ENCODE results near the gene TMEM72. TPM values are rescaled to one million over a fixed set of nuclear protein-coding genes. Genes with fewer than 3 reads are reported as not detected.

TMEM72 gene
- total RNA-seq, 1 donor from 2014 or later, result not detected

DNA sequence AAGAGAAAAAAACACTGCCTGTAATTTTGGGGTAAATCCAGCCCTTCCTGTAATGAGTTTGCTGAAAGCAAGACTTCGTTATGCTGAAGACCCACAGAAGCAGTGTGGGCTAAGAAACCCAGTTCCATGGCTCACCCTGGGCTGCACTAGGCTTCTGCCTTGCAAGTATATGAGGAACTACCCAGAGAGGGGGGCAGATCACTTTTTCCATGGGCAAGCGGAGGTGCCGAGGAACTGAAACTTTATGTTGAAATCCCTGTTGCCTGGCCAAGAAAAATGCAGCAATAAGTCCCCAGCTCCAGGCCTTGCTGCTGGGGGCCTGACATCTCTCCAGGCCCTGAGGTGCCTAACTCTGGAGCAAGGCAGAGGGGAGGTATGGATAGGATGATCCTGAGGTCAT is 57.0 kb downstream of the TMEM72 start:
- no peak for DNase-seq

DNA sequence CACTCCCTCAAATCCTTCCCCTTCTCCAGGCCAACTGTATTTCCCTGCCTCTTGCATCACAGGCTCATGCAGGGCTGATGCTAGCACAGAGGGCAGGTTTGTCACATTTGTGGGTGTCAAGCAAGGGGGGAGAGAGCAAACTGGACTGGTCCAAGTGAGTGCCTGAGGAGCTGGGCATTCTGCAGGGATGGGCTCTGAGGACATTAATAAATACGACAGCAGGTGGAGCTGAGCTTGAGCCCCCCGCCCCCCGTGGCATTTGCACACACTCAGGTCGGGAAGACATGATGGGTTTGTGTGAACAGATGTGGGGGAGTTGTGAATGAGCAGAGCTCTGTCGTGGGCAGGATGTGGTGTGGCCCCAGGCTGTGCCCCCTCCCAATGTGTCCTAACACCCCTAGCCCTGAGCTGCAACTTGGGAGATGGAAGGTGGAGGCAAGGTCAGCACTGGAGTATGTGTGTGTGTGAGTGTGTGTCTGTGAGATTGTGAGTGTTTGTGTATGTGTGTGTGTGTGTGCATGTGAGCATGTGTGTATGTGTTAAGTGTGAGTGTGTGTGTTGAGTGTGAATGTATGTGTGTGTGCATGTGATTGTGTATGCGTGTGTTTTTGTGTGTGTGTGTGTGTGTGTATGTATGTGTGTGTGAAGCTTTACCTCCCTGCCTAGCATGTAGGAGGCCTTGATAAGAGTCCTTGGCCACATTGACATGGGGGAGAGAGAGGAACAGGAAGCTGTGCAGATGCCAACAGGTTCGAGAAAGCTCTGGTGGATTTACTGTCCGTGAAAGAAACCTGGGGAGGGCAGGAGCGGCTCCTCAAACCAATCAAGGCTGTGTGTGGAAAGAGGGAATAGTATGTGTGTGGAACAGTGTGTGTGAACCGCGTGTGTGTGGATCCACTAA is 57.6 kb downstream of the TMEM72 start:
- DNase-seq, result no peak

DNA sequence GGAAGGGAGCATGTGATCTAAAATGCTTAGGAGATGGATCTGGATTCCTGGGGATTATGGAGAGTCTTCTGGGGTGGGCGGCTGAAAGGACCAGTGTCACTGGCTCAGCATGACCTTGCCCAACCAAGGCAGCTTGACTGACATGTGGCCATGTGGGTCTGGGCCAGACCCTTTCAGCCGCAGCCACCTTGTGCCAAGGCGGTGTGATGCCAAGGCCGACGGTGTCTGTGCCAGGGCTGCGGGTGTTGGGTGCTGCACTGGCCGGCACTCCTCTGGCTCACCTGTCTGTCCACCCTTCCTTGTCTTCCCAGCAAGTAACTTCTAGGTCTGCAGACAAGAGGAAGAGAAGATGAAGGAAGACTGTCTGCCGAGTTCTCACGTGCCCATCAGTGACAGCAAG is 58.7 kb downstream of the TMEM72 start:
- no peak for DNase-seq

DNA sequence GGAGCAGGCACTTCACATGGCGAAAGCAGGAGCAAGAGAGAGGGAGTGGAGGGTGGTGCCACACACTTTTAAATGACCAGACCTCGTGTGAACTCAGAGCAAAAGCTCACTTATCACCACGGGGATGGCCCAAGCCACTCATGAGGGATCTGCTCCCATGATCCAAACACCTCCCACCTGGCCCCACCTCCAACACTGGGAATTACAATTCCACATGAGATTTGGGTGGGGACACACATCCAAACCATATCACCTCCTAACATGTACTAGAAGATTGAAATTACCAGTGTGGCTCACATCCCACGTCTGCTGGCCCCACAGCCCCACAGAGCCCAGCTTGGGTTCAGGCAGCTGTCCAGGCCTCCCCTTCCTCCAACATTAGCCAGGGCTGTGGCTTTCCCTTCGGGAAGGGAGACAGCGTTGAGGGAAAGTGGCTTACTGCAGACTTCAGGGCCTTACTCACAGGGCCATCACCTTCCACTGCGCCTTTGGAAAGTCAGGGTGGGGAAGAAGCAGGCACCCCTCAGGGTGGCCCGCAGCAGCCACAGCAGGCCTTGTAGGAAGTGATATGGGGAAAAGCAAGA is 59.8 kb downstream of the TMEM72 start:
- DNase-seq, result no peak

DNA sequence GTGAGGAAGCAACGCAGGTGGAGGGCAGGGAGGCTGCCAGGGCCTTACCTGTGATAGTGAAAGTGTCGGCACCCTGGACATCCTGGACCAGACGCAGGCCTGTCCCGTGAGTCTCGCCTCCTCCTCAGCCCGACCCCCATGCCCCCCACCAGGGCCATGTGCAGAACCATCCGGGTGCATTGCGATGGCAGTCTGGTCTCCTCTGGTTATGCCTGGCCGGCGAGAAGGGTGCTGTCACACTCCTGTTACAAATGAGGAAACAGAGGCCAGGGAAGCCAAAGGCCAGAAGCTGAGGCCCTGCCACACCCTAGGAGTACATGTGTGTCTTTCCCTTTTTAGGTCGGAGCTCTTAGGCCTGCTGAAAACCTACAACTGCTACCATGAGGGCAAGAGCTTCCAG is 60.3 kb downstream of the TMEM72 start:
- no peak for DNase-seq

DNA sequence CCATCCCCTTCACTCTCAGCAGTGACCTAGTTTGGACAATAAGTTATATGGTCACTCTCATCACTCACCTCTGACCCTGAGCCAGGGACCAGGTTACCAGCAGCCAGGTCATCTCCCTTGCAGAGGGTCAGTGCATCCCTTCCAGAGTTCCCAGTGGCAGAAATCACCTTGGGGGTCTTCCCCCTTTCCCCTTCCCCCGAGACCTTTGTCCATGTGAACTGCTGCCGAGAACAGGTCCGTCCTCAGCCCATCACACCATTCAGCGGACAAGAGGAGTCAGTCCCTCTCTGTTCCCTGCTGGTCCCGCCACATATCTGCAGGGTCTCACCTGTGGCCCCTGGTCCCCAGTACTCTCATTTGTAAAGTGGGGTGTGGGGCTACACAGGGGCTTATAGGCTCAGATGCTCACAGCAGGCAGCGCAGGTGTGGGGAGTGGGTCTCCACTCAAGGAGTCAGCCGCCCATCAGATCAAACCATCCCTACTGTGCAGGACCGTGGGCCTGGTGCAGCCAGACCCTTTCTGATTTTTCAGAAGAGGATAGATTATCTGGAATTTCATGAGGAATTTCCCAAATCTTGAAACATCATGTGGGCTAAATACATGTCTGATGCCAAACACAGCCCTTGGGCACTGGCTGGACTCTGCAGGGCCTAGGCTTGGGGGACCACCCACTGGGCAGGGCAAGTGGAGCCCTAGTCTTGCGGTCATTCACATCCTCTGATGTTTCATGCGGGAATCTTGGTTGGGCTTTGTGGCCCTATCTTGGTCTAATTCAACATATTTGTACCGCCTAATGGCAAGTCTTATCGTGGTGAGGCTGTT is 61.0 kb downstream of the TMEM72 start:
- DNase-seq, result no peak

DNA sequence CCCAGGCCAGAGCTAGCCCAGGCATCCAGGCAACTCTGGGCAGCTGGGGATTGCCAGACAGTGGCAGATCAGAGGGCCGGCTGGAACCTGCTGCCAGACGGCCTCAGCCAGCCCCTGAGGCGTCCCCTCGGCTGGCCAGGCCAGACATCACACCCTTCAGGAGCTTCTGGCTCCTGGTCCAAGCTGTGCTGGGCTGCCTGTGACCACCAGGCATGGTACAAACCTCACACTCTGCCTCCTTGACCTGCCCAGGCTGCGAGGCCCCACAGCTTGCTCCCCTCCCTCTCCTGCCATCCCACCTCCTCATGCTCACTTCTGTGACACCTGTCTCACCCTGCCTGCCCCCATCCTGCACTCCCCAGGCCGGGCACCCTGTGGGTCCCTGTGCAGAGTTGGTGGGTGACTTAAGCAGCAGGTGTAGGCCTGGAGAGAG is 61.8 kb downstream of the TMEM72 start:
- DNase-seq, result no peak

DNA sequence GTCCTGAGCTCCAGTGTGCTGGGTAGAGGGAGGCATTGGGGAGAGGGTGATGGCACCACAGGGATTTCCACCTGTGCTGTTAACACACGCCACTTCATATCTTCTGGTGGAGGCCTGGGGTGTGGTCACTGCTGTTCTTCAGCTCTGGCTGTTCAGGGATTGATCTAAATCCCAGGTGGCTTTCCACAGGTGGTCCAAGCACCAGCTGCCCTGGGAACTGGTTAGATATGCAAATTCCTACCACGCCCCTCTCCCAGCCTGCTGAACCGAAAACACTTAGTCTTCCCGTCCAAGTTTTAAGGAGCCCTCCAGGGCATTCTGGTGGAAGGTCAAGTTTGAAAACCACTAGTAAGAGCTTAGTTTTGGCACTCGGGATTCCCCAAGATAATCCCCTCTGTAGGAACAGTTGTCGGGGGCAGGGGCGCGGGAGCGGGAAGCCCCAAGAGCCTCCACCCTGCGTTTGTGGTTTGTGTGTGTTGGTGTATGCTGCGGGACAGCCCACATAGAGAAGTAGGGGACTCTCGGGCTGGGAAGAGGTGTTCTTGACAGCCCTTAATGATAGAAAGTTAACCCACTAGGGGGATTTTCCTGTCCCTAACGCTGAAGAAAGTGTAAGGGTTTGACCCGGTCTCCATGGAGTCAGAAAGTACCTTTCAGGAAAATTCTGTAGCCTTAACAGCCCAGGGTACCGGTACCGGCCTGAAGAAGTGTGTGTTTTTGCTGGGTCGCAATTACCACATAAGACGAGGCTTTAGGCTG is 62.4 kb downstream of the TMEM72 start:
- DNase-seq, result no peak

DNA sequence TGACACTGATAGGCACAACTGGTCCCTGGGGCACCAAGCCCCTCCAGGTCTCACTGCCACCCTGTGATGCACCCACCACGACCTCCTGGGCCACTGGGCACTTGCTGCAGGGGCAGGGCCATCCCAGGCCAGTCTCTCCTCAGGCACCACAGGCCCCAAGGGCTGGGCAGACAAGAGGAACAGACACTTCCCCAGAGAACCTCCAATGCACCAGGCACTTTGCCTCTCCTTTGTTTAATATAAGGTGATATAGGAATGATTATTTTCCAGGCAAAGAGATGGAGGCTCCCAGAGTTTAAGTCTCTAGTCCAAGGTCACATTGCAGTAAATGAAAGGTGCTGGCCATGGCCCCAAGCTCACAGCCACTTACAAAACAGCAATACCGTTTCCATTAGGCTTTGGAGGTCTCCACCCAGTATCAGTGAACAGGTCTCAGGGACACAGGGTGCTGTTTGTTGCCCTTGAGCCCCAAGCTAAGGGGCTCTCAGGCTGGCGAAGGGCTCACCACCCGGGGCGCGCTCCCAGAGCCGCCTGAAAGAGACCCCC is 63.0 kb downstream of the TMEM72 start:
- DNase-seq, result peak; percentile 51

DNA sequence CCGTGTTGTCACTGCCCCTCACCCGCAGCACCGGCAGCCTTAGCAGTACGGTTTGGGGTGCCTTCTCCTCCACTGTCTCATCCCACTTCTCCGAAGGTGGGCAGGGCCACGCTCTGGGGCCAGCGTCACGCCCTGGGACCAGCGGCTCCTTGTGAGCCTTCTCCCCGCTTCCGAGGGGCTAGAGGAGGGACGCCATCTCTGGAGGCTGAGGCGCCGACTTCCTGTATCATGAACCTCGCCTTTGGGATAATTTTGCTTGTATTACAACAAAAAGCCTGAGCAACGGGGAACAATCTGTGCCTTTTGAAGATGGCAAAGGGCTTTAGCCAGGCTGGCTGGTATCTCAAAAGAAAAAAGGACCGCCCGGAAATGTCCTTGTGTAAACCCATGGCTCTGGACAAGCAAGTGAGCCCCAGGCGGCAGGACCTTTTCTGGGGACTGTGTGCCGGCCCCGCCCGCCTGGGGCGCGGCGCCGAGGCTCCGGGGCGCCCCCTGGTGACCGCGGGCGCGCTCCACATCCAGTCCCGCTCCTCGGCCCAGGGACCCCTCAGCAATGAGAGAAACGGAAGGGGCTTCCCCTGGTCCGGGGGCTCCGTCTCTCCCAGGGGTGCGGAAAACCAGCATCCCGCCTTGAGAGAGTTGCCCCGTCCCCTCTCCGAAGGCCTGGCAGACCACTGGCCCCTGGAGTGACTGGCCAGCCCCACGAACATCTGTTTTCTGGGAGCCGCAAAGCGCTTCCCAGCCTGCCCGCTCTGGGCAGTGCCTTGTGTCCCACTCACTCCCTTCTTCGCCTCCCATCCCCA is 63.7 kb downstream of the TMEM72 start:
- DNase-seq, result peak; percentile 83

DNA sequence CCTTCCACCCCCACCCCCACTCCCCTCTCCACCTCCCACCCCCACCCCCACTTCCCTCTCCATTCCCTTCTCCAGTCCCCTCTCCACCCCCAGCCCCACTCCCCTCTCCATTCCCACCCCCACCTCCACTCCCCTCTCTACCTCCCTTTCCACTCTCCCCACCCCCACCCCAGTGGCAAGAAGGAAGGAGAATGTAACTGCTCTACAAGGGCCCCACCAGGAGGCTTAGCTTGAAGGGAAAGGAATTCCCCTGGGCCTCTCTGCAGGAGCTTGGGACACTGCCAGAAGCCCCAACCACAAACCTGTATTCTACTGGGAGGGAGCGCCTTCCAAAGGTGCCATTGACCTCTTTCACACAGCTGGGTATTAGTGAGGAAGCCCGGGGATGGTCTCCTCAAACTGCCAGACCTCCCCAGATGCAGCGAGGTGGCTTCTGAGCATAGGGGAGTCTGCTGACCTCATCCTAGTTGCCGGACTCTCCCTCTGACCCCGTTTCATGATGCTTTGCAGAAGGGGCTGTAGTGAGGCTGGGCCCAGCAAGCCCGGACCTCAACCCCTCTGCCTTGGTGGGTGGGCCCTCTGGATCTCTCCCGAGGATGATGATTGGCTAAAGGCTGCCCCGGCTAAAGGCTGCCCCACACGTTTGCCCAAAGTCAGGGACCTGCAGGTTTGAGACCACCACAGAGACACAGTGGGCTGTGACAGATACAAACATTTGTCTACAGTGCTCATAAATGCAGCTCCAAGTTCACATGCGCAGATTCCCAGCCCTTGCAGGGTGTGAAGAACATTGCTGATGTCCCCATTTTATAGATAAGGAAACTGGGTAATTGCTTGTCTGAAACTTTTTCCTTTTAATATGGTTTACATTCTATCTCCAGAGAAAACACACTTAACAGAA is 64.5 kb downstream of the TMEM72 start:
- peak; percentile 92 for DNase-seq

DNA sequence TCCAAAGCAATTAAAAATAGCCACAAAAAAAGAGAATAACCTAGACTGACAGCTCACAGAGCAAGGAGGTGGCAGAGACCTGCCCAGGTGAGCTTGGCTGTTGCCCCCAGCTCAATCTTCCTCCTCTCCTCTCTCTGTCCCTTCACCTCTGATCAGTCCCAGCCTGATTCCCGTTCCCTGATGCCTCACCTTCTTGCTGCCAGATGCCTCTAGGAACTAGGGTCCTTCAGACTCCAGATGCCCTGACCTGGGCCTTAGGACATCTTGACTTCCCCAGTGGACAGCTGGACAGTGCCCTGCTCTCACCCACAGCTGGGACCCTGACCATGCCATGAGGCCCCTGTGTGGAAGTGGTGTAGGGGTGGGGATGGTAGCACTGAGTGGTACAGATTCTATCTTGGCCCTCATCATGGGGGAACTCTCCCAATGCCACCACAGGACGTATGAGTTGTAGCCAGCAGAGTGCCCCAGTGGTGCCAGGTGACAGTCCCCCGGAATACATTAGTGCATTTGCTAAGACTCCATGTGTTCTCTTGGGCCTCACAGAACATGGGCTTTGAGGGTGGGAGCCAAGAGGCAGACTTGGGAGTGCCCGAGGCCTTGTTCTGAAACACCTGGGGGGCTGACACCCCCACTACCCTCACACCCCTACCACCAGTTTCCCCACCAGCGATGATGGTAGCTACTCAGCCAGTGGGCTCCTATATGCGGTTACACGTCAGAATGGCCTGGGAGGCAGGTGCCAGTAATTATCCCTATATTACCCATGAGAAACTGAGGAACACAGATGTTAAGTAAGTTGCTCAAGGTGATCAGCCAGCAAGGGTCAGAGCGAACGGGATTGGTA is 65.4 kb downstream of the TMEM72 start:
- DNase-seq, result peak; percentile 78

DNA sequence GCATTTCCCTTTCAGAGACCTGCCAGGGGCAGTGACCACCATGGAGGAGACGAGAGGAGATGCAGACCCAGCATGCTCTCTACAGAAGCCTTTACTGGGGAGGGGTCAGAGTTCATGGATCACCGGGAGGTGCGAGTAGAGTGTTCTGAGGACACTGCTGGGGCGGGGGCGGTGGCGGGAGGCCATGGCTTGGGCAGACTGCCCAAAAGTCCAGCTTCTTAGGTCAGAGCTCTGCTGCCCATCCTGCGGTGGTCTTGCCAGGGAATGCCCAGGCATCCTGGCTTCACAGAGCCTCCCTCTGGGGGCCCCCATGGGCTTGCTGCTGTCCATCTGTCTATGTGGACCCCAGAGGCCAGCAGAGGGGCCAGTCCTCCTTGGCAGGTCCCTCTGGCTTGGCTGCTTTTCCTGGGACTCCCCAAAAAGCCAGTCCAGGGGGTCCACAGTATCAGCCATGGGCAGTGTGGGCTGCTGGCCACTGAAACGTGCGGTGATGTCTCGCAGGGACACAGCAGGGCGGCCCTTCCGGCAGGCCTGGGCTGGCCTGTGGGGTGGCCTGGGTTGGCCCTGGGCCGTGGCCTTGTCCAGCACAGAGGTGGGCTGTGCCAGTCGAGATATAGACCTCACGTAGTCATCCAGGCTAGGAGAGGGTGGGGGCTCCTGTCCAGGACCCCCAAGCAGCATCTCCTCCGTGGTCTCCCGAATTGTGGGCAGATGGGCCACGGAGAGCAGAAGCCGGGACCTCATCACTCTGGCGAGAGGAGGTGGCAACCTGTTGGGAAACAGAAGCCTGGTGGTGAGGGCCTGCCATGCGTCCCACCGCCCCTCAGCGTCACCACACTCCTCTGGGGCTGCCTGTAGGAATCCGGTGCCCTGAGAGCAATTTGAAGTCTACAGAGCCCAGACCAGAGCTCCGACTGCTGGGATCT is 66.4 kb downstream of the TMEM72 start:
- DNase-seq, result peak; percentile 39

DNA sequence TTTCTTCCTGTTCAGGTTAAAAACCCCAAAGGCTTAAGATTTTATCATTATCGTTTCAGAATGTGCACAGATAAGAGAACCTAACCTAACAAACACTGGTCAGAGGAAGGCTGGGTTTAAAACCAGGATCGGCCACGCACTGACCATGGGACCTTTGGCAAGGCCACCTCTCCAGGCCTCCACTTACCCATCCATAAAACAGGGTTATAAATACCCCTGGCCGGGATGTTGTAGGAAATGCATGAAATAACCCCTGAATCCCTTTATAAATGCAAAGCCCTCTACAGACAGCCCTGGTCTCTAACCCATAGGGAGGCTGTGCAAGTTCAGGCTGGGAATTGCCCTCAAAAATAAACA is 67.1 kb downstream of the TMEM72 start:
- no peak for DNase-seq

DNA sequence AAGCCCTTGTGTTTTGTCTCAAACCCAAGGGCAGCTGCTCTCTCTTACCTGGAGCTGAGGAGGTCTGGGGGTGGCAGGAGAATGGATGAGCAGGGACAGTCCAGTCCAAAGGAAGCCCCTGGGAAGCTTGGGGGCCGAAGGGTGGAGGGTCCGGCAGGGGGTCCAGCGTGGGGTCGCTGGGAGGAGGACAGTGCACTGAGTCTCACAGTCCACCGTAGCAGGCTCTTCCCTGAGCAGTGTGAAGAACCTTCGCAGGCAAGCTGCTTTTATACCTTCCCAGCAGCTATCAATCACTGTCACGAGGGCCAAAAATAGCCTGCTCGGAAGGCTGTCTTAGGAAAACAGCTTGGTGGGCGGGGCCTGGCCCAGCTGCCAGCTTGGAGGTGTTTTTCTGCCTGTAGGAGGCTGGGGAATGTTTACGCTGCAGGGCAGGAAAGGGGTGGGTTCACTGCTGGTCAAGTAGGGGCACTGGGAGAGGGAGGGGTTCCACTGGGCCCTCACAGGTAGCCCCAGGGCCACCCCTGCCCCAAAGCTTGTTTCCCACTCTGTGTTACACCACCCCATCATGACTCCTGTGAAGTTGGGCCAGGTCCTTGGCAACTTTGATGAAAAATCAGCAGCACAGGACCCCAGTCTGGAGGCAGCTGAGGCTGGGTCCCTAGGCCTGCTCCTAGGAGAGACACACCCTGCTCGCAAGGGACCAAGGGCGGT is 67.6 kb downstream of the TMEM72 start, which contains the start of gene DEPP1:
Gene DEPP1, minus strand, starts transcription at position 240 of the 711 bp plus-strand sequence. CDS start 779 bp downstream, outside the sequence.
- peak; percentile 99 for DNase-seq

DNA sequence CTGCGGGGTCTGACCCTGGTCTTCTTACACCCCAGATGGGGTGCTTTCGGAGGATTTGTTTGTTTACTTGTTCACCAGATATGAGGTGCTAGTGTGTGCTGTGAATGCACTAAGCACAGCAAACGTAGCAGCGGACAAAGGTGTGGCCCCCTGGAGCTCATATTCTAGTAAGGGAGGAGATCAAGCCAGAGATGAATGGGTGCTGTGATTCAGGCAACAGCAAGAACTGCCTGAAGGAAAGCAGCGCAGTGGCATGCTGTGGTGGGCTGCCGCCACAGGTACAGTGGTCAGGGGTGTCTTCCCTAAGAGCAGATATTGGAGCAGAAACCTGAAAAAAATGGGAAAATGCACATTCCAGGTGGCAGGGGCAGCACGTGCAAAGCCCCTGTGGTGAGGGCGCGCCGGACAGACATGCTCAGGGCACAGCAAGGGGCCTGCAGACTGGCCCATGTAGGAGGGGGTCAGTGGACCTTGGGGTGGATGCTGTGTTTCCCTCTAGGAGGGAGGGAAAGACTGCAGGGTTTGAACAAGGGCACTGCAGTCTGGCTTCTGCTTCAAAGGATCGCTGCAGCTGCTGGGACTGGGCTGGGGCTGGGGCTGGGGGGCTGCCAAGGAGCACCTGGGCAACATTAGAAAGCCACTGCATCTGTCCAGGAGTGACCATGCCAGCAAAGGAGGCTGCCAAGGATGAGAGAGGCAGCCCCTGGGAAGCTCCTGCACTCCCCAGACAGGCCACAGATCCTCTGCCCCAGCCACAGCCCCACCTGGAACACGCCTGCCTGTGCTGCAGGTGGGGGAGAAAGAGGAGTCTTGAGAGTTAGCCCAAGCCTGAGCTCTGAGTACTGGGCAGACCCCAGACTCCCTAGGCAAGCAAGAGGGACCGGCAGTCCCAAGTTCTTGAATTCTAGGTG is 68.4 kb downstream of the TMEM72 start:
- DNase-seq, result no peak

All from dermis blood vessel endothelial cell (primary cell).